Right lobe of liver (tissue), 4 donors: ENCODE results near the gene PARP15.

Experiments used
- CTCF ChIP-seq, 4 donors: fragments of 200-600 bp in 3 of 4; fragments of 450-650 bp in 1 of 4; IDR thresholded peaks; one replicate each; pipeline versions ENCODE4 v1.5.1 to v1.8.0; 2016 to 2022; ENCODE audit warnings: antibody characterized with exemption in 4 of 4, mild to moderate bottlenecking in 2 of 4
- POLR2A ChIP-seq: fragments of 450-650 bp; IDR thresholded peaks from one replicate; pipeline ENCODE4 v1.6.1; 2017; ENCODE audit warnings: antibody characterized with exemption, mild to moderate bottlenecking
- donor health status: DM: no; HTN: no; CAD: no.
- donor health status: DM: no; HTN: no; CAD: no.
- donor health status: DM: no; HTN: yes; CAD: no.

- TF ChIP-seq CTCF (IDR thresholded peaks at IDR 0.05) (no peak), POLR2A (no peak)
Measured at GRCh38 chr3:122674339-122674738, 96.9 kb downstream of the PARP15 start.
